Glomerular endothelial cell (primary cell): Measurements from ENCODE around the gene MCC. TPM values are rescaled to one million over a fixed set of nuclear protein-coding genes. Genes with fewer than 3 reads are reported as not detected.

Experiments
- DNase-seq: peaks from one replicate; pipeline ENCODE4 v3.0.0-alpha.2; 2011; ENCODE audit warnings: low read depth, low spot score; ENCODE audit errors: extremely low read depth
- total RNA-seq: library from RNA; depleted of rRNA; stranded (reverse); fragments of >200 nt; gene quantifications from 2 replicates; pipeline ENCODE4 v1.2.3, GENCODE V29; 2015

MCC gene
- total RNA-seq: 20.1 and 30.2 TPM in 2 replicates

- no peak for DNase-seq
Observed at GRCh38 chr5:113487781-113488644, at the start of gene MCC. Gene MCC, minus strand, starts transcription at chr5:113488453.

DNA sequence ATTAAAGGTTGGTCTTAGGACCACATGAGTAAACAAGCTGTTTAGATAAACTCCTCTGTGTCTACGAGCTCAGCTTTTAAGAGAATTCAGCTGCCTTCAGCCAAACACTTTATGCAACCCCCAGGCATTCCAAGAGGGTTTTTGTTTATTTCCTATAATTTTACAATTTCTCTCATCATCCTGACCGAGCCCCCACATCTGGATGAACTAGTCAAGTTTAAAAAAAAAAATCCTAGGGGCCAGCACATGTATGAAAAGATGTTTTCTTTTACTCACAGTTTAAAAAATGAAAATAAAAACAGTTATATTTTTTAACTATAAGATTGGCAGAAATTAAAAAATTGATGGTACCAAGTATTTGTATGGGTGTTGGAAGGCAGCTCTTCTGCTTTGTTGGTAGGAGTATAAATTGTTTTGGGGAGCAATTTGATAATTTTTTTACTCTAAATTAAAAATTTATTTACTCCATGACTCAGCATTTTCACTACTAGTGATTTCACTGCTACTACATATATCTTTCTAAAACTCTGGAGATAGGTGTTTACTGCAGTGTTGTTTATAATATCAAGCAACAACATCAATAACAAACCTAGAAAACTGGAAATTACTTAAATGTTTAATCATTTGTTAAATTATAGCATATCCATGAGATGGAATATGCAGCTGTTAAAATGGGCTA lies 43.4 kb upstream of the MCC start:
- DNase-seq: no peak

- DNase-seq: no peak
Observed at GRCh38 chr5:113527746-113528145, 39.5 kb upstream of the MCC start.

- DNase-seq: no peak
Observed at GRCh38 chr5:113526421-113526820, 38.2 kb upstream of the MCC start.

DNA sequence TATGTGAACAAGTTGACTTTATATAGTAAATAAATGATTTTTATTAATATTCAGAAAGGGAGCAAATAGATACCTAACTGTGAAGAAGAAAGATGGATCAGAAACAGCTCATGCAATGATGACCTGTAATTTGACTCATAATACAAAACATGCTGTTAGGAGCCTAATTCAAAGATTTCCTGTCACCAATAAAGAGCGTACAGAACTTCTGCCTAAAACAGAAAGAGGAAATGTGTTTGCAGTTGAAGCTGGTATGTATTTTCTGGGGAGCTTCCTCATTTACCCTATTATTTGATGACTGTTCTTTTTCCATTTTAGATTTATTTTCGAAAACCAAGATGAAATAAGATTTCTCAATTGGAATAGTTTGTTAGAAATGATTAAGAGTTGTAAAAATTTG lies 36.7 kb upstream of the MCC start:
- no peak for DNase-seq

DNA sequence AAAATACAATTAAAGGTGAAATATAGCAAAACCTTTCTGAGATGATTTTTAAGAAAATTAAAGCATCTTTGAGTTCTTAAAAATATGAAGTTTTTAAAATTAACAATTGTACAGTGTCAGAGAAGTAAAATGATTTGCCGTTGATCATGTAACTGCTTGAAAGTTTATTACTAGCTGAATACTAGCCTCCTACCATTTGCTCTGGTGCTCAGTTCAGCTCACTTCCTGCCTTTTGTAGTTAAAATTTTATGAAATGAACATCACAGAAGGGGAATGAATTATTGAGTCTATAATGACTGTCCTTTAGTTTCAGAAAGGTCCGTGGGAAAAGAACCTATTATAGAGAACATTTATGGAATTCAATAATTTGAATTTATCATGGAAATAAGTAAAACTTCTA lies 34.9 kb upstream of the MCC start:
- DNase-seq: no peak

DNA sequence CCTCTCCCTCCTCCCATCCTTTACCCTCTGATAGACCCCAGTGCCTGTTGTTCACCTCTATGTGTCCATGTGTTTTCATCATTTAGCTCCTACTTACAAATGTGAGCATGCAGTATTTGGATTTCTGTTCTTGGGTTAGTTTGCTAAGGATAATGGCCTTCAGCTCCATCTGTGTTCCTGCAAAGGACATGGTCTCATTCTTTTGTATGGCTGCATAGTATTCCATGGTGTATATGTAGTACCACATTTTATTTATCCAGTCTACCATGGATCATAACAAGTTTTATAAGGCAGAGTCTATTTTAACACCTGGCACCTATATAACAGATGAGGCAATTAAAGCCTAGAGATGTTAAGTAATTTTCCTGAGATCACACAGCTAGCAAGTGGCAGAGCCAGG lies 32.6 kb upstream of the MCC start:
- DNase-seq: no peak

DNA sequence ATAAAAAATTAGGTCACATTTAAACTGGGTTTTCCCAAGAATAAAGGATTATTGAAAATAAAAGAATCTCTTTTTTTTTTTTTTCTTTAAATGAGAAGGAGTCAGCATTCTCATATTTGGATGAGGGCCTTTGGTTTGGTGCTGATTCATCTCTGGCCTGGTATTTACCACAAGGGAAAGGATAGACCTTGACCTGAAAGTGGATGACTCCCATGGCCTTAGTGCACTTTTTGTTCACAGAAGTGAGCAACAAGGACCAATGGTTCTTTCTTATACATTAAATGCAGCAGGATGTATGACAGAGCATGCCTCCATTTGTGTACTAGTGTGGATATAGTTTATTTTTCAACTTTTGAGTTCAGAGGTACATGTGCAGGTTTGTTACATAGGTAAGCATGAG lies 32.2 kb upstream of the MCC start:
- DNase-seq: no peak

- DNase-seq: no peak
Observed at GRCh38 chr5:113519412-113519811, 31.2 kb upstream of the MCC start.

GRCh38 chr5:113518884-113519283 lies 30.6 kb upstream of the MCC start:
- DNase-seq: no peak

GRCh38 chr5:113514289-113514635 lies 26.0 kb upstream of the MCC start:
- no peak for DNase-seq

DNA sequence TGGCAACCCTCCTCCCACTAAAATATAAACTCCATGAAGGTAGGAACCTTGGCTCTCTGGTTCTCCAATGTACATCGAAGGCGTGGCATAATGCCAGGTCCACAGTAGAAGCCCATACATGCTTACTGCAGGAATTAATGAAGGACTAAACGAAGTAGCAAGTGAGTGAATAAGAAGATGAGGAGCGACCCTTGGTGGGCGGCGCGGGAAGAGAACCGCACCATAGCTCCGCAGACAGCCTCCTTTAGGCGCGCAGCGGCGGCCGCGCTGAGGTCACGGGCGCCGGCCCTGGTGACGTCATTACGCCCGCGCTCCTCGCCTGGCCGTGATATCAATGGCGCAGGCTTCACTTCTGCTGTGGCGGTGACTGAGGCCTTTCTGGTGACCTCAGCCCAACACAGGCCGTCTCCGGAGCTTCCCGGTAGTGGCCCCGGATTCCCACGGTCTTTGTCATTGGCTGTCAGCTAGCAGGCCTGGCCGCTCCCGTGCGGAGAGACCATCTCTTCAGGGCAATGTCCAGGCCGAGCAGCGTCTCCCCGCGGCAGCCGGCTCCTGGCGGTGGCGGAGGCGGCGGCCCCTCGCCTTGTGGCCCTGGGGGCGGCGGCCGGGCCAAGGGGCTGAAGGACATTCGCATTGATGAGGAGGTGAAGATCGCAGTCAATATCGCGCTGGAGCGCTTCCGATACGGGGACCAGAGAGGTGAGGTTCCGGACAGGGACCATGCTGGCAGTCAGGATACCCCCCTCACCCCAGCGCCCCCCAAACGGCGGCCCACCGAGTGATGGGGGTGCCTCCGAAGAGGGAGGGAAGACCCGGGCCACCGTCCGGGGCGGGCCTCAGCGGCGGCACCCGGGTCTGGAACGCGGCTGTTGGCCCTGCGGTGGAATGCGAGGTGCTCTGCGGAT lies 25.4 kb upstream of the MCC start, which contains the start of gene YTHDC2:
TSS of gene YTHDC2 (plus strand) at position 311 of the 905 bp plus-strand sequence. CDS start at position 513, 202 bp downstream.
- DNase-seq: no peak

DNA sequence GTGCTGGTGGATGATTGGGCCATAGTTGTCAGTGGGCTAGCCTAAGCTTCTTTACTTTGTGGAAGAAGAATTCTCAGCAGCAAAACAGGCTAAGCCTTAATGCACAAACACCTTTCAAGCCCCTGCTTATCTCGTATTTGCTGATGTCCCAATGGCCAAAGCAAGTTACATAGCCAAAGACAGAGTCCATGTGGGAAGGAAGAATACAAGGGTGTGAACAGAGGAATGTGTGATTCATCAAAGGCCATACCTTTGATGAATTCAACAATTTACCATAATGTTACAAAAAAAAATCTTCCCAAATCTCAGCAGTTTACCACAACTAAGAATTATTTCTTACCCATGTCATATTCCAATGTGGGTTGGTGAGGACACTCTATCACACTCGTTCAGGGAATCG lies 24.1 kb upstream of the MCC start:
- no peak for DNase-seq

- no peak for DNase-seq
Observed at GRCh38 chr5:113510836-113511451, 22.7 kb upstream of the MCC start.

GRCh38 chr5:113508756-113509155 lies 20.5 kb upstream of the MCC start:
- no peak for DNase-seq

DNA sequence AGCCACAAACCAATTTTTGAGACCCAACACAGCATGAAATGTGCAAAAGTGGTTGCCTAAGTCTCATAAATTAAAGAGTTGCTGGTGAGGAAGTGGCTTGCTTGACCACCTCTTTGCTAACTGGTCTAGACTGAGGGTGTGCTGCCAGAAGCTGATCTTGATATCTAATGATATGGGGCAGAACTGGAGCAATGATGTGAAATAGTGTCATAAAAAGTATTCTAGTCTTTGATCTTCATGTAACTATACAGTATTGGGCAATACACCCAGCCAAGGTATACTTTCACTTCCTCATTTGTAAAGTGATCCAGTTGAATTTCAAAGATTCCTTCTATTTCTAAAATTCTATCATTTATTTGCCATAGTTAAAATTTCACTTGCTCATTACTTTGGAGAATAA lies 19.3 kb upstream of the MCC start:
- no peak for DNase-seq

DNA sequence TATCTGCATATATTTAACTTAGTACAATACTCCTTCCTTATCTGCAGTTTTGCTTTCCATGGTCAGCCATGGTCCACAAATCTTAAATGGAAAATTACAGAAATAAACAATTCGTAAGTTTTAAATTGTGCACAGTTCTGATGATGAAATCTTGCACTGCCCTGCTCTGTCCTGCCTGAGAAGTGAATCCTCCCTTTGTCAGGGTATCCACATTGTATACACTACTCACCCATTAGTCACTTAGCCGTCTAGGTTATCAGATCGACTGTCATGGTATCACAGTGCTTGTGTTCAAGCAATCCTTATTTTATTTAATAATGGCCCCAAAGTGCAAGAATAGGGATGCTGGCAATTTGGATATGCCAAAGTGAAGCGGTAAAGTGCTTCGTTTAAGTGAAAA lies 16.9 kb upstream of the MCC start:
- no peak for DNase-seq

- no peak for DNase-seq
Observed at GRCh38 chr5:113503146-113503545, 14.9 kb upstream of the MCC start.

DNA sequence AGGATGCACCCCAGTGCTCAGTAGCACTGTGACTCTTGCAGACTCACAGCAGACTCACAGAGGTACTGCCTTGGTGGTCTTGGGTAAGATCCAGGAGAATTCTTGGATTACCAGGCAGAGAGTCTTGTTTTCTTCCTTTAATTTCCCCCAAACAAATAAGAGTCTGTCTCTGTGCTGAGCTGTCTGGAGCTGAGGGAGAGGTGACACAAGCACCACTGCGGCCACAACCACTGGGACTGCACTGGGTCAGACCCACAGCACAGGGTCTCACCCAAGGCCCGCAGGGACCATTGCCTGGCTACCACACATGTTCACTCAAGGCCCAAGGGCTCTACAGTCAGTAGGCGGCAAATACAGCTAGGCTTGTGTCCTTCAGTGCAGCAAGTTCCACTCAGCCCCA lies 13.8 kb upstream of the MCC start:
- no peak for DNase-seq

GRCh38 chr5:113495422-113495841 lies 7.2 kb upstream of the MCC start:
- no peak for DNase-seq

GRCh38 chr5:113493446-113493845 lies 5.2 kb upstream of the MCC start:
- no peak for DNase-seq
